ENCODE measurements around the gene TRABD2B. TPM values are rescaled to one million over a fixed set of nuclear protein-coding genes. Genes with fewer than 3 reads are reported as not detected.
A peak's percentile ranks its signal among the peaks of the same experiment; 100 is the strongest.

The TRABD2B gene
- total and polyA plus RNA-seq, 2 of the 13 experiments (the other 11 are each of a cell fraction or from before 2014, with no cell fraction given), result 0.04 TPM; not detected in 1

DNA sequence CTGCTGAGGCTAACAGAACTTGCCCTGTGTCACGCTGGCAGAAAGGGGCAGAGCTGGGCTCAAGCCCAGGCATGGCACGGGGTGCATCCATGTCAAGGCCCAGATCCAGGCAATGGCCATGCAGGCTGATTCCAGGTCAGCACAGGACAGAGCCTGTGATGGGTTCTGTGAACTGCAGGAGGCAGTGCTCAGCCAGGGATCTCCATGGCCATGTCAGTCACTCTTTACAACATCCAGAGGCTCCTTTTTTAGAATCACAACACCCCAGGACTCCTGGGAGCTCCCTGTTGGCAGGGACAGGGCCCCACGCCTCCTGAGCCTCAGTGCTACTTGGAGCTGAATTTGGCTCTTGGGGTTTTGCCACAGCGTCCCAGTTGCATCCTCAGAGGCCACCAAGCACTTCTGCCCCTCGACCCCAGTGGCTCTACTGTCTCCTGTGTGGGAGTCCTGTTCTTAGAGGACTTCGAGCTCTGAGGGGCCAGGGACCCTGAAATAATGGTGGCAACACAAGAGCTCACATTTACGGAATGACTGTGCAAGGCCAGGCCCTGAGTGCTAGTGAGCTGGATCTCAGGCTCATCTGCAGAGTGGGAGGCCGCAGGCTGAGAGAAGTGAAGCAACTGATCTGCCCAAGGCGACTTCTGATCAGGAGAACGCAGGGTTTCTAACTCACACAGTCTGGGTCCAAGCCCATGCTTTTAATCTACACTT lies 211.5 kb downstream of the TRABD2B start (continued):
- 0 out of 2 replicates have a peak, but pooled peaks have one; percentile 28 for TF ChIP-seq ZSCAN31 (CRISPR knock-in tag; IDR thresholded peaks at IDR 0.05; ENCODE audit: low read depth)
- no peak for TF ChIP-seq TEAD2 (CRISPR knock-in tag; IDR thresholded peaks at IDR 0.05)
- peak; percentile 78 for TF ChIP-seq SMC3 (IDR thresholded peaks at IDR 0.05; ENCODE audit: low read length)
- peak; percentile 54; the same call in 1 of the 2 replicates for TF ChIP-seq ZNF501 (CRISPR knock-in tag; IDR thresholded peaks at IDR 0.05)
- 0 out of 2 replicates have a peak, but pooled peaks have one; percentile 41 for TF ChIP-seq ZNF607 (CRISPR knock-in tag; IDR thresholded peaks at IDR 0.05; ENCODE audit: borderline replicate concordance)
- 0 out of 2 replicates have a peak, but pooled peaks have one; percentile 43 for TF ChIP-seq ZNF598 (CRISPR knock-in tag; IDR thresholded peaks at IDR 0.05; ENCODE audit: borderline replicate concordance)
- TF ChIP-seq ZBTB20 (CRISPR knock-in tag; IDR thresholded peaks at IDR 0.05; ENCODE audit: borderline replicate concordance, low read depth), result no peak
- no peak for TF ChIP-seq ZNF101 (CRISPR knock-in tag; IDR thresholded peaks at IDR 0.05; ENCODE audit: borderline replicate concordance, low read depth)

DNA sequence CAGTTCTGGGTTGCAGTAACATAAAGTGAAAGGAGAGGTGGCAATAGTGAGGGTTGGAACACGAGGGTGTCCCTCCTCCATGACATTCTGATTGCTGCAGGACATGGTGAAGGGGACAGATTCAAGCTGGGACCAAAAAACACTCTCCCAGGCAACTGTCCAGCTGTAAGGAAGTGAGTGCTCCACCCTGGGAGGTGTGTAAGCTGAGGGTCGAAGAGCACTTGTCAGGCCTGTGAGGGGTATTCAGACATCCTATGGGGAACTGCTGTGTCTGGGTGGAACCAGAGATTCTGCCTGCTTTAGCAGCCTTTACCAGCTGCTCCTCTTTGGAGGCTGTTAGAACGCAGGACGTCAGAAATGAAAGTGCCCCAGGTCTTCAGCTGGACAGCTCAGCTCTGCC lies 212.1 kb downstream of the TRABD2B start:
- Histone ChIP-seq H3K4me3 (replicated peaks in 1 of 3; ENCODE audit: insufficient read depth in 1 of 3, low read depth in 2 of 3, low read length in 3 of 3) (peak overlapping the region in 1 of 3 experiments; percentile 30; a peak in 2 of 6 replicates), H2AFZ (ENCODE audit: low read length) (no peak overlapping the region), H3K4me1 (ENCODE audit: insufficient read depth, low read length) (peaks cover 63% of the 10 kb centered on the region), H3K79me2 (ENCODE audit: insufficient read depth, low read length) (no peaks in the 10 kb centered on the region), H4K20me1 (ENCODE audit: insufficient read depth, low read length) (no peaks in the 10 kb centered on the region), H3K9ac (ENCODE audit: insufficient read depth, low read depth, low read length) (peak overlapping the region; percentile 19; the same call in 1 of the 2 replicates), H3K27ac (ENCODE audit: extremely low read length, insufficient read depth, low read length) (no peak overlapping the region), H3K9me3 (ENCODE audit: low read length) (no peaks in the 10 kb centered on the region), H3K4me2 (ENCODE audit: low read depth, low read length) (peak overlapping the region; percentile 53), H3K36me3 (replicated peaks in 1 of 2; ENCODE audit: control insufficient read depth in 1 of 2, insufficient read depth in 2 of 2, low read length in 2 of 2) (no peaks in the 10 kb centered on the region), H3K27me3 (ENCODE audit: control insufficient read depth in 1 of 2, insufficient read depth in 2 of 2, low read length in 2 of 2) (peaks cover 0 to 1% of the 10 kb centered on the region in 2 experiments; a peak in 1 of 5 replicates)
- FAIRE-seq, result no peak
- WGBS (ENCODE audit: low lambda C conversion rate), result 67% methylated on average over 3 of the region's 4 CpGs
- POLR2A ChIA-PET, result interaction anchor here (1.3 kb wide), 2 partner anchors 128 to 134 kb away, joined by 4 to 11 read pairs; no protein-coding TSS in a partner anchor
- BruUV-seq (replicated peaks), result no TSS peak
- CTCF ChIA-PET (ENCODE audit: low intra/inter-chr PET ratio, low total read pairs), result interaction anchor here (1.9 kb wide), 1 partner anchor 146 kb away, joined by 20 read pairs; no protein-coding TSS in a partner anchor
- in situ Hi-C loops (cut with HindIII; ENCODE audit: extremely low pct_ligation_motif_present, low pct_unique_long_range_greater_than_20kb) (no loop called here), intact Hi-C loops (cut with micrococcal nuclease; ENCODE audit: unreplicated experiment) (loop anchor here (1.0 to 10.0 kb wide), 2 partner anchors 90 to 146 kb away; no protein-coding TSS in a partner anchor)
- ATAC-seq, result no peak; the same call in 2 of the 3 replicates
- no peak for DNase-seq (ENCODE audit: low spot score)
- TF ChIP-seq ZBTB20 (CRISPR knock-in tag; IDR thresholded peaks at IDR 0.05; ENCODE audit: borderline replicate concordance, low read depth) (no peak), NCOA2 (CRISPR knock-in tag; IDR thresholded peaks at IDR 0.05) (no peak), SNRNP70 (IDR thresholded peaks at IDR 0.05; ENCODE audit: low read depth, low read length) (no peak), JUND (CRISPR knock-in tag; IDR thresholded peaks at IDR 0.05) (no peak), REPIN1 (CRISPR knock-in tag; IDR thresholded peaks at IDR 0.05; ENCODE audit: borderline replicate concordance, low read depth) (no peak), ZNF263 (CRISPR knock-in tag; IDR thresholded peaks at IDR 0.05) (peak; percentile 91), MTA3 (CRISPR knock-in tag; IDR thresholded peaks at IDR 0.05) (no peak), ZNF761 (CRISPR knock-in tag; conservative IDR thresholded peaks at IDR 0.05) (no peak), RFX1 (IDR thresholded peaks at IDR 0.05) (no peak), SNAI1 (CRISPR knock-in tag; IDR thresholded peaks at IDR 0.05; ENCODE audit: borderline replicate concordance) (no peak)
- TF ChIP-seq, protein P1, sequence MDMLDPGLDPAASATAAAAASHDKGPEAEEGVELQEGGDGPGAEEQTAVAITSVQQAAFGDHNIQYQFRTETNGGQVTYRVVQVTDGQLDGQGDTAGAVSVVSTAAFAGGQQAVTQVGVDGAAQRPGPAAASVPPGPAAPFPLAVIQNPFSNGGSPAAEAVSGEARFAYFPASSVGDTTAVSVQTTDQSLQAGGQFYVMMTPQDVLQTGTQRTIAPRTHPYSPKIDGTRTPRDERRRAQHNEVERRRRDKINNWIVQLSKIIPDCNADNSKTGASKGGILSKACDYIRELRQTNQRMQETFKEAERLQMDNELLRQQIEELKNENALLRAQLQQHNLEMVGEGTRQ (IDR thresholded peaks at IDR 0.05; ENCODE audit: low read depth, low read length), result 0 out of 2 replicates have a peak, but pooled peaks have one; percentile 2
- TF ChIP-seq, protein P1 (CRISPR knock-in tag; IDR thresholded peaks at IDR 0.05; ENCODE audit: borderline replicate concordance), result no peak
- TF ChIP-seq, protein P2, sequence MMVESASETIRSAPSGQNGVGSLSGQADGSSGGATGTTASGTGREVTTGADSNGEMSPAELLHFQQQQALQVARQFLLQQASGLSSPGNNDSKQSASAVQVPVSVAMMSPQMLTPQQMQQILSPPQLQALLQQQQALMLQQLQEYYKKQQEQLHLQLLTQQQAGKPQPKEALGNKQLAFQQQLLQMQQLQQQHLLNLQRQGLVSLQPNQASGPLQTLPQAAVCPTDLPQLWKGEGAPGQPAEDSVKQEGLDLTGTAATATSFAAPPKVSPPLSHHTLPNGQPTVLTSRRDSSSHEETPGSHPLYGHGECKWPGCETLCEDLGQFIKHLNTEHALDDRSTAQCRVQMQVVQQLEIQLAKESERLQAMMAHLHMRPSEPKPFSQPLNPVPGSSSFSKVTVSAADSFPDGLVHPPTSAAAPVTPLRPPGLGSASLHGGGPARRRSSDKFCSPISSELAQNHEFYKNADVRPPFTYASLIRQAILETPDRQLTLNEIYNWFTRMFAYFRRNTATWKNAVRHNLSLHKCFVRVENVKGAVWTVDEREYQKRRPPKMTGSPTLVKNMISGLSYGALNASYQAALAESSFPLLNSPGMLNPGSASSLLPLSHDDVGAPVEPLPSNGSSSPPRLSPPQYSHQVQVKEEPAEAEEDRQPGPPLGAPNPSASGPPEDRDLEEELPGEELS (CRISPR knock-in tag; IDR thresholded peaks at IDR 0.05), result no peak
